ENCODE results near the gene ZNF679. TPM values are rescaled to one million over a fixed set of nuclear protein-coding genes. Genes with fewer than 3 reads are reported as not detected.
"Not testable (repeated sequence)": the region's sequence is repeated elsewhere in the genome, so short reads cannot be mapped to it uniquely, and the experiment has no call there.

Gene ZNF679
- not detected for total RNA-seq

- not testable (repeated sequence) for DNase-seq (ENCODE audit: low spot score)
Observed at GRCh38 chr7:64228174-64228573, at the start of gene ZNF679. TSS of gene ZNF679 (plus strand) at chr7:64228474. CDS start at chr7:64249118, 20,644 bp downstream.

- DNase-seq (ENCODE audit: low spot score): no peak
Observed at GRCh38 chr7:64180989-64181388, 47.3 kb upstream of the ZNF679 start.

GRCh38 chr7:64181586-64181985 lies 46.7 kb upstream of the ZNF679 start:
- no peak for DNase-seq (ENCODE audit: low spot score)

GRCh38 chr7:64182036-64182790 lies 46.1 kb upstream of the ZNF679 start:
- no peak for DNase-seq (ENCODE audit: low spot score)

- no peak for DNase-seq (ENCODE audit: low spot score)
Observed at GRCh38 chr7:64183126-64183742, 45.0 kb upstream of the ZNF679 start.

- DNase-seq (ENCODE audit: low spot score): no peak
Observed at GRCh38 chr7:64183827-64184372, 44.4 kb upstream of the ZNF679 start.

- DNase-seq (ENCODE audit: low spot score): no peak
Observed at GRCh38 chr7:64184376-64184775, 43.9 kb upstream of the ZNF679 start.

- DNase-seq (ENCODE audit: low spot score): no peak
Observed at GRCh38 chr7:64187408-64187807, 40.9 kb upstream of the ZNF679 start.

GRCh38 chr7:64192148-64192704 lies 36.0 kb upstream of the ZNF679 start:
- DNase-seq (ENCODE audit: low spot score): no peak

- no peak for DNase-seq (ENCODE audit: low spot score)
Observed at GRCh38 chr7:64192775-64193174, 35.5 kb upstream of the ZNF679 start.

GRCh38 chr7:64206903-64207302 lies 21.4 kb upstream of the ZNF679 start, which contains the start of gene ZNF735:
TSS of gene ZNF735 (plus strand) at chr7:64207203. CDS start at chr7:64207203, 0 bp downstream.
- no peak for DNase-seq (ENCODE audit: low spot score)

- DNase-seq (ENCODE audit: low spot score): not testable (repeated sequence)
Observed at GRCh38 chr7:64219710-64220298, 8.5 kb upstream of the ZNF679 start.

GRCh38 chr7:64223366-64223765 lies 4.9 kb upstream of the ZNF679 start:
- DNase-seq (ENCODE audit: low spot score): no peak

- DNase-seq (ENCODE audit: low spot score): no peak
Observed at GRCh38 chr7:64266341-64266919, 38.2 kb downstream of the ZNF679 start.

- no peak for DNase-seq (ENCODE audit: low spot score)
Observed at GRCh38 chr7:64277630-64278029, 49.4 kb downstream of the ZNF679 start.

GRCh38 chr7:64294701-64295420 lies 66.6 kb downstream of the ZNF679 start:
- DNase-seq (ENCODE audit: low spot score): no peak

GRCh38 chr7:64297418-64297817 lies 69.1 kb downstream of the ZNF679 start:
- DNase-seq (ENCODE audit: low spot score): not testable (repeated sequence)

- no peak for DNase-seq (ENCODE audit: low spot score)
Observed at GRCh38 chr7:64300641-64301405, 72.5 kb downstream of the ZNF679 start.

GRCh38 chr7:64307254-64308015 lies 79.2 kb downstream of the ZNF679 start:
- DNase-seq (ENCODE audit: low spot score): peak; percentile 96

- peak; percentile 10 for DNase-seq (ENCODE audit: low spot score)
Observed at GRCh38 chr7:64308016-64308270, 79.7 kb downstream of the ZNF679 start.

Data from mucosa of gallbladder (tissue), 1 donor.